ENCODE data around the gene NEUROG1.
"Not testable (repeated sequence)": the region's sequence is repeated elsewhere in the genome, so short reads cannot be mapped to it uniquely, and the experiment has no call there.

Gene NEUROG1

GRCh38 chr5:135534609-135535419, 950 bp downstream of the NEUROG1 start:
- no peak for DNase-seq

- no peak for DNase-seq
Observed at GRCh38 chr5:135533794-135534193, 2.0 kb downstream of the NEUROG1 start.

- DNase-seq, result peak; percentile 12
Observed at GRCh38 chr5:135533334-135533733, 2.4 kb downstream of the NEUROG1 start.

GRCh38 chr5:135529576-135529975, 6.2 kb downstream of the NEUROG1 start:
- not testable (repeated sequence) for DNase-seq

- DNase-seq, result no peak
Observed at GRCh38 chr5:135526924-135527323, 8.8 kb downstream of the NEUROG1 start.

GRCh38 chr5:135521964-135522363, 13.8 kb downstream of the NEUROG1 start:
- DNase-seq, result no peak

- DNase-seq, result no peak
Observed at GRCh38 chr5:135517631-135518030, 18.1 kb downstream of the NEUROG1 start.

- no peak for DNase-seq
Observed at GRCh38 chr5:135514116-135514515, 21.6 kb downstream of the NEUROG1 start.

GRCh38 chr5:135511761-135512575, 23.8 kb downstream of the NEUROG1 start:
- DNase-seq, result no peak

- DNase-seq, result no peak
Observed at GRCh38 chr5:135509995-135510394, 25.8 kb downstream of the NEUROG1 start.

GRCh38 chr5:135508496-135509005, 27.2 kb downstream of the NEUROG1 start:
- peak; percentile 26 for DNase-seq

- no peak for DNase-seq
Observed at GRCh38 chr5:135505973-135506372, 29.8 kb downstream of the NEUROG1 start.

GRCh38 chr5:135504376-135504775, 31.4 kb downstream of the NEUROG1 start:
- no peak for DNase-seq

GRCh38 chr5:135503871-135504270, 31.9 kb downstream of the NEUROG1 start:
- peak; percentile 24 for DNase-seq

GRCh38 chr5:135502836-135503520, 32.8 kb downstream of the NEUROG1 start:
- DNase-seq, result peak; percentile 34

GRCh38 chr5:135501965-135502364, 33.8 kb downstream of the NEUROG1 start:
- DNase-seq, result peak; percentile 85

- peak; percentile 48 for DNase-seq
Observed at GRCh38 chr5:135498637-135498995, 37.1 kb downstream of the NEUROG1 start.

GRCh38 chr5:135497971-135498636, 37.7 kb downstream of the NEUROG1 start:
- no peak for DNase-seq

GRCh38 chr5:135495531-135495930, 40.2 kb downstream of the NEUROG1 start:
- DNase-seq, result not testable (repeated sequence)

- no peak for DNase-seq
Observed at GRCh38 chr5:135494196-135494595, 41.6 kb downstream of the NEUROG1 start.

GRCh38 chr5:135493406-135494180, 42.2 kb downstream of the NEUROG1 start:
- no peak for DNase-seq

GRCh38 chr5:135492319-135492626, 43.5 kb downstream of the NEUROG1 start:
- DNase-seq, result peak; percentile 42

Measured in NCI-H146 (cell line).